GM15510 (cell line): ENCODE data around the gene PSMD5.
A peak's percentile ranks its signal among the peaks of the same experiment; 100 is the strongest.

Source experiments
- POLR2A ChIP-seq: IDR thresholded peaks from 3 replicates; pipeline ENCODE4 v1.6.1; 2011; ENCODE audit warnings: borderline replicate concordance; ENCODE audit not compliant: insufficient read length; ENCODE audit errors: extremely low read depth

The PSMD5 gene

DNA sequence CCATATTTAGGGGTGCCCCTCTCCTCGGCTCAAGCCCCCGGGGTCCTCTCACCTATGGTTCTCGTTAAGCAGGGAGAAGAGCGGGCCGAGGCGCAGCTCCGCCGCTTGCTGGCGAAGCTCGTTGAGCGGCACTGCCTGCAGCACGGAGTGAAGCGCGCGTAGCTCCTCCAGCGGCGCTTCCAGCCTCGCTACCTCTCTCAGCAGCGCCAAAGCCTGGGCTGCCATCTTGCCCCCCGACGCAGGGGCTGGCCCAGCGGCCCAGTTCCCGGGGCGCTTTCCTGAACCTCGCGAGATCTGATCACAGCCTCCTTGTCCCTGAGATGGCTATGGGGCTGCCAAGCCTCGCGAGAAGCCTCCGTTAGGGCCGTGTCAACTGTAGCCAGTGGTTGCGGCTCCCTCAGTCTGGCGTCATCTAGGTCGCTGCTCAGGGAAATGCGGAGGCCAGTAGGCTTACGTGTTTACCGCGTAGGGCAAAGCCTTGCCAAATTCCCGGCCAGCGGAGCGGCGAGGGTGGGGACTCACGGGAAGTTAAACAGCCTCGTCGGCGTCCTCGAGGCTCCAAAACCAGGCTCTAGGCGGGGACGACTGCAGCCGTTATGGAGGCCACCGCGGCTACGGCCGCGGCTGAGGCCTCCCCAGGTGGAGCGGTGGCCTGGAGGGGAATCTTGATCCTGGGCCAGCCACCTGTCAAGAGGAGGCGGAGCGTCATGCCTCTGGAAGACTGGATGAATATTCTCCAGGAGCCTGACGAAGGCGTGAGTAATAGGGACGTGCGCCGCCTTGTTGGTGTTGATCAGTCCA is at the start of gene PSMD5:
Gene PSMD5 (minus strand): TSS at position 238 of the 801 bp plus-strand sequence. CDS start 13 bp downstream, at position 225.
- peak; percentile 94 for TF ChIP-seq POLR2A

DNA sequence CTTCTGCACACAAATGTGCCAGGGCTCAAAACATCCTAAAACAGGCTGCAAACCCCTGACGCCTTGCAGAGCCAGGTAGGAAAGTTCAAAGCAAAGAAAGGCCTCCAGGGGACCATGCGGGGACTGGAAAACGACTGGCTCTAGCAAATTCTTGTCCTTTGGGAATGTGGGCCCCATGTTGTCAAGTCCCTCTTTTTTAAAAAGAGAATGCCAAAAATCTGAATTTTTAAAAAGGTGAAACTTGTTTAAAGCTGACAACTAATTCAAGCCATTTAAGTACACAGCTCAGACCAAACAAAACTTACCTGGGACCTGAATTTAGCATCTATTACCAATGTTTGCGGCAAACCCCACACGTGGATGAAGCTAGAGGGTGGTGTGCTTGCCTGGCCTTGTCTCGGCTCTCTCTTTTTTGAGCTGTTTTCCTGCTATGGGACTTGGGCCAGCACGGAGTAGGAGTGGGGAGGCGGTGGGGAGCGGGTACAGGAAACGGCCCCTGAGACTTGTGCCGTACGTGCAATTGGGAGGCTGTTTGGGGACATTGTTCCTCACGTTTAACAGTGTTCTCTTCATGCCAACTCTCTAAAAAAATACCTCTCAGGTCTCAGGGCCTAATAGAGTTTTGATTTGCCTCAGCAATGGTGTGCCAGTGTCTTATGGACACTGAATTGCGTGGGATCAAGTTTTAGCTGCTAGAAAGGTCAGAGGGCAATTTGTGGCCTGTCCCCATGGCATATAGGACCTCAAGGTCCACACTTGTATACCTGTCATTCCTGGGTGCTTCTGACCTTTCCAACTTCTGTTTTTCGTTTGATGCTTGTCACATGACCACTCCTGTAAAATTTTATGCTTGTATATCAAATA is 49.4 kb upstream of the PSMD5 start:
- TF ChIP-seq POLR2A = no peak

- no peak for TF ChIP-seq POLR2A
Measured at GRCh38 chr9:120891245-120891883, 48.6 kb upstream of the PSMD5 start.

DNA sequence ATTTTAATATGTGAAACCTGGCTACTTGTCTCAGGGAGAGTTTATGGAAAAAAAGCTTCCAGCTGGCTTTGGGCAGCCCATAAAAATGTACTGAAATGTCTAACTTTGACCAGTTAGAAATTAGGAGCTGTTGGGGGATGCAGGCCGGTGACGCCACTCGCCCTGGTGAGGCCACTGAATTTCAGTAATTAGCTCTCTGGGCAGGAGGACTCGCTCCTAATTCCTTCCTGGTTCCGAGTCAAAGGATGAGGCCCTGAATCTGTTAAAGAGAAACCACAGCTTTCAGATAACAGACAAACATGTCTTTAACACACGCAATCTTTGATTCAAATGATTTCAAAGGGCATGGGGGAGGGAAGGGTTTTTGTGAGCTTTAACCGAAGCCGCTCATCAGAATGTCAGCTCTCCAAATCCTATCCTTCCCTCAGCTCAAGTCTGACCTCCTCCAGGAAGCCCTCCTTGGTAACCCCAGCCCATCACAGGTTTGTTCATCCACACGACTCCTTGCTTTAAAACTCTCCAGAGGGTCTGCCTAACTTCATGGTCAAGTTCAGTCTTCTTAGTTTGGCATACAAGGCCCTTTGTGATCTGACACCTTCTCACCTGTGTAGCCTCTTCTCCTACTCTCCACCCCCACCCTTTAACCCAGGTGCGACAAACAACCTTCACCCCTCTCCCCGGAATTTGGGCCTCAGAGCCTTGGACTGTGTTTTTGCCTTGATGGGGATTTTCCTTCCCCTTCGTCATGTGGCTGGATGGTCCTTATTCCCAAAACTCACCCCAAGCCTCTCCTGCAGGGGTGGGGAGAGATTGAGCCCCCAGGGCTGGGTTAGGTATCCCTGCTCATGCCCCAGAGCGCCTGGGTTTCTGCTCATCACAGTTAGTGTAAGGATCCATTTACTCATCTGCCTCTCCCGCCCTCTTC is 47.9 kb upstream of the PSMD5 start:
- TF ChIP-seq POLR2A = no peak

DNA sequence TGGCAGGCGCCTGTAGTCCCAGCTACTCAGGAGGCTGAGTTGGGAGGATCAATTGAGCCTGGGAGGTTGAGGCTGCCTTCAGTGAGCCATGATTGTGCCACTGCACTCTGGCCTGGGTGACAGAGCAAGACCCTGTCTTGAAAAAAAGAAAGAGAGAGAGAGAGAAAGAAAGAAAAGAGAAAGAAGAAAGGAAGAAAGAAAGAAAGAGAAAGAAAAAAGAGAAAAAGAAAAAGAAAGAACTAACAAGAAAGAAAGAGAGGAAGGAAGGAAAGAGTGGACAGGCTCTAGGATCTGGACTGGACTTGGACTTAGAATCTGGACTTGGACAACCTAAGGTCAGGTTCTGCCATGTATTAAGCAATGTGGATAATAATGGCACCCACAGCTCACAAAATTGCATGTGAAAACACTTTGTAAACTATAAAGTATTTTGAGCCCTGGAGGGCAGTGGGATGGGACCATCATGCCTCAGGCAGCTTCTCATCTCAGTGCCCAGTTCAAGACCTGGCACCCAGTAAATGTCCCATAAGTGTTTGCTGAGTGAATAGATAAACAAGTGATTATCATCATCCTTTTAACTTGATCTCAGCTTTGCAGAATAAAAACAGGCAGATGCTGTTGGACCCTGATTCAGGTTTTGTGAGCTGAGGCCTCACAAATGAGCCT is 47.0 kb upstream of the PSMD5 start:
- TF ChIP-seq POLR2A = no peak

DNA sequence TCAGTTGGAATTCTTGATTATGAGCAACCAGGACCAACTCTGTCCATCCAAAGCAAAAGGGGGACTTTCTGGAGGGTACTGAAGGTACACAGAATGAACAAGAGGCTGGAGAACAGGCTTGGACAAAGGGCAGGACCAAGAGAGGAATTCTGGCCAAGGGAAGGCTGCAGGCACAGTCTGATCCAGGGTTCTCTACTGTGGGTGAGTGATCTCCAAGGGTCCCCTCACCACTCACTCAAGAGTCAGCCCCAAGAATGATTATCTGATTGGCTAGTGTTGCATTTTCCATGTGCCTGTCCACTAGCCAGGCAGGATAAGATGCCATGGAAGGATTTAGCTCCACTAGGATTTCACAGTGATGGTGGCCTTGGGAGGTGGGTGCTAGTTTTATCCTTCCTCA is 45.9 kb upstream of the PSMD5 start:
- no peak for TF ChIP-seq POLR2A

GRCh38 chr9:120886490-120886967 is 43.8 kb upstream of the PSMD5 start:
- no peak for TF ChIP-seq POLR2A

DNA sequence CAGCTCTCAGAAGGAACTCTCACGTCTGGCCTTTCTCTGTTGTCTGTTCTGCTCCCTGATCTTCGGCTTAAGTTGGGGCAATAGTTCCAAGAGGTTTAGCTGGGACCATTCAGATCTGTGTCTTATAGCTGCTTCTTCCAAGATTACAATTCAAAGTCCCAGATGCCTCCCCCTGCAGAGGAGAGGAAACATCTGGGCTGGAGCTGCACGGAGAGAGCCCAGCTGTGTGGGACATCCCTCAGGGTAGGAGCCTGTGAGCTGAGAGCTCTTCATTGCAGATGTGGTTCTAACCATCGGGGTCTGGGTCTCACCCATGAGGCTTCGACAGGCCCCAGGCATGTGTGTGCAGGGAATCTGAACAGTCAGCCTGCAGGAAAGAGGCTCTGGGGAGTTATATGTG is 43.2 kb upstream of the PSMD5 start:
- TF ChIP-seq POLR2A = no peak

DNA sequence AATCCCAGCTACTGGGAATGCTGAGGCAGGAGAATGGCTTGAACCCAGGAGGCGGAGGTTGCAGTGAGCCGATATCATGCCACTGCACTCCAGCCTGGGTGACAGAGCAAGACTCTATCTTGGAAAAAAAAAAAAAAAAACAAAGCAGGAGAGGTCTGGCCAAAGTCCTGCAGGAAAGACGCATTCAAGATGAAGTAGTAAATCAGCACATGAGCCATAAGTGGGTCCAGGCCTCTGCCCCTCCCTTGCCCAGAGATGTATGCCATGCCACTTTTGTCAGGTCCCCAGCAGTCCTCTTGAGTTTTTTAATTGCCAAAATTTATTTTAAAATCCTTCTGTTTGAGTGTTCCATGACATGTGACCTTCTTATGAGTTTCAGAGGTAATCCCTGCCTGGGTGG is 42.7 kb upstream of the PSMD5 start:
- no peak for TF ChIP-seq POLR2A

GRCh38 chr9:120883608-120883996 is 40.9 kb upstream of the PSMD5 start:
- TF ChIP-seq POLR2A = no peak

- TF ChIP-seq POLR2A = no peak
Measured at GRCh38 chr9:120882935-120883607, 40.3 kb upstream of the PSMD5 start.

DNA sequence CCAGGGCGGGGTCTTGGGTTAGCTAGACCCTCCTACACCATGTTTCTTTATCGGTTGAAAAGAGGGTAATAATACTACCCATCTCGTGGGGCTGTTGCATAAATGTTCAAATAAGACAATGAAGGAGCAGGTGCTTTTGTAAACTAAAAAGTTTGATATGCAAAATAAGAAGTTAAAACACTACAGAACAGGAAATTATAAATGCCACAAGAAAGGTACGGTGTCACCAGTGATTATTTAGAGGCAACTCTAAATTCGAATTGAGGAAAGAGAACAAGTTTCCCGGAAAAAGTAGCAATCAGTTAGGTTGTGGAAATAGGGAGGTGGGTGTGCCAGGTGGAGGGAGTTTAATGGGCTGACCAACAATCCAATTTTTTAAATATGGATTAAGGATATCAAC is 36.7 kb upstream of the PSMD5 start:
- TF ChIP-seq POLR2A = no peak
